Measurements from ENCODE around the gene MAML1.

Gene MAML1

DNA sequence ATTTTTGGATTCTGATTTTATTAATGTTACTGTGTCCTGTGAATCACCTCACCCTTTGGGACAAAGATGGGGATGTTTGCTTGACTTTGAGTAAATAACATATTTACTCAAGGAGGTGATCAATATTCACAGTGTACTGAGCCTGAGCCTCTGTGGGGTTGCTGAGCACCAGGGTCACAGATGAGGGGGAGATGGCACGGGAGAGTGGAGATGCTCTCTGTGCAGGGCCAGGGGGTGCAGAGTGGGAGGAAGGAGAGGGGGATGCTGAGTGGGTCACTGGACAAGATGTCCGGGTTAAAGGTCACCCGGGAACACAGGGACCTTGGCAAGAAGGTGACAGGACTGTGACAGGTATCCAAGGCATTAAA is 92.1 kb downstream of the MAML1 start:
- no peak for DNase-seq (ENCODE audit: low read depth)

DNA sequence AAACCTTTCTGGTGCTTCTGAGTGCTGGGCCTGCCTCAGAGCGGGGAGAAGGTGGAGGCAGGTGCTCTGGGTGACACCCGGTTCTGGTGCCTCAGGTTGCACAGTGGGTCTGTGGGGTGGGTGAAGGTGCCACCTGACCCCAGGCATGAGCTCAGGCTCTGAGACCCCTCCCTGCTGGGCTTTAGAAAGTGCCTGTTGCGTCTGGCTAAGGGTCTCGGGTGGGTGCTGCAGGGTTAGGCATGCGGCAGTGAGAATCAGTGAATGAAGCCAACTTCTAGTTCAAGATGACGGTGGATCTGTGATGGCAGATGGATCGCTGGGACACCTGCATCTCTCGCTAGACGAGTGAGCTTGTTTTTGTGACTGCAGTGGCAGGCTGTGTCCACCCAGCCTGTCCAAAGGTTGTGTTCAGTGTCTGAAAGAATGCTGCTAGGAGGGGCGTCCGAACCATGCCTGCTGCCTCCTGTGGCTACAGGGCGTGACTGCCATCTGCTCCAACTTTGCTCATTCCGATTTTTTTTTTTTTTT is 93.1 kb downstream of the MAML1 start:
- no peak for DNase-seq (ENCODE audit: low read depth)

All from stimulated activated CD8-positive, alpha-beta memory T cell treated with anti-CD3 and anti-CD28 coated beads, Interleukin-15, amount 100 ng/mL, for 24 hours (primary cell).